IPS-NIHi7 (cell line): Measurements from ENCODE around the gene TGFBI.
"Not testable (repeated sequence)": the region's sequence is repeated elsewhere in the genome, so short reads cannot be mapped to it uniquely, and the experiment has no call there.

ENCODE experiments used
- DNase-seq: peaks from one replicate; pipeline ENCODE4 v3.0.0; 2012; ENCODE audit warnings: mixed read lengths; ENCODE audit errors: extremely low spot score

TGFBI gene

DNA sequence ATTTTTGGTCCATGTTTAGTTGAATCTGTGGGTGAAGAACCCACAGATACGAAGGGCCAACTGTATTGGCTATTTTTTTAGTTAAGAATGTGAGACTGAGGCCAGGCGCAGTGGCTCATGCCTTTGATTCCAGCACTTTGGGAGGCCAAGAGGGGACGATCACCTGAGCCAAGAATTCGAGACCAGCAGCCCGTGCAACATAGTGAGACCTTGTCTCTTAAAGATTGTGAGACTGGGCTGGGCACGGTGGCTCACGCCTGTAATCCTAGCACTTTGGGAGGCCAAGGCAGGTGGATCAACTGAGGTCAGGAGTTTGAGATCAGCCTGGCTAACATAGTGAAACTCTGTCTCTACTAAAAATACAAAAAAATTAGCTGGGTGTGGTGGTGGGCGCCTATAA, 16.2 kb downstream of the TGFBI start:
- DNase-seq, result not testable (repeated sequence)

- DNase-seq, result no peak
Measured at GRCh38 chr5:136046246-136046645, 17.5 kb downstream of the TGFBI start.

DNA sequence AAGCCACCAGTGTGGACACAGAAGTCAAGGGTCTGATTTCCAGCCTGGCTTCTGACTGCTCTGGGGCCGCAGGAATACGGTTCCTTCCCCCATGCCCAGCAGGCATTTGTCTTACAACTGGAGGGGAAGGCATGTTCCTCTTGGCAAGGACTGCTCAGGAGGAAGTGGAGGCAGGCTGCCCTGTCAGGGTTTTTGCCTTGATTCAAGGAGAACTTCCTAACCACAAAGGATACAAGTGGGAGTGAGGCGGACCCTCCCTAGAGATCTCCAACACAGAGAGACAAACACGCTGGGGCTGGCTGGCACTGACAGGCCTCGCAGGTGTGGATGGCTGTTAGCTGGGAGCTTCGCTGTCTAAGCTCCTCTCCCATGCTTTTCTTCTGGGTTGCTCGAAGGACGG, 19.1 kb downstream of the TGFBI start:
- no peak for DNase-seq

DNA sequence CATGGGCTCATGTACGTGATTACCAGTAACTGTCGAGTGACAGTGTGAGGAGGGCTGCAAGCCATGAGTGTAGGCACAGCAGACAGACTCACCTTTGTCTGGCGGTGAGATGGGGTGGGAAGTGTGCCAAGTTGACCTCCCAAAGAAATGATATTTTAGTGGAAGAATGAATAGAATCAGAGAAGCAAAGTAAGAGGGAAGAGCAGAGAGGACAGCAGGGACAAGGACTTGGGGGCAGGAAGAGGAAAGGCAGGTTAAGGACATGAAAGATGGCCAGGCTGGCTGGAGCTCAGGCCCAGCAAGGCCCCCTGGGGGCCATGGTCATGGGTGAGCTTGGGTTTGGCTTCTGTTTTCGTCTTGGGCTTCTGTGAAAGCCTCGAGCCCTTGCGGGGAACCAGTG, 20.2 kb downstream of the TGFBI start:
- DNase-seq, result no peak

DNA sequence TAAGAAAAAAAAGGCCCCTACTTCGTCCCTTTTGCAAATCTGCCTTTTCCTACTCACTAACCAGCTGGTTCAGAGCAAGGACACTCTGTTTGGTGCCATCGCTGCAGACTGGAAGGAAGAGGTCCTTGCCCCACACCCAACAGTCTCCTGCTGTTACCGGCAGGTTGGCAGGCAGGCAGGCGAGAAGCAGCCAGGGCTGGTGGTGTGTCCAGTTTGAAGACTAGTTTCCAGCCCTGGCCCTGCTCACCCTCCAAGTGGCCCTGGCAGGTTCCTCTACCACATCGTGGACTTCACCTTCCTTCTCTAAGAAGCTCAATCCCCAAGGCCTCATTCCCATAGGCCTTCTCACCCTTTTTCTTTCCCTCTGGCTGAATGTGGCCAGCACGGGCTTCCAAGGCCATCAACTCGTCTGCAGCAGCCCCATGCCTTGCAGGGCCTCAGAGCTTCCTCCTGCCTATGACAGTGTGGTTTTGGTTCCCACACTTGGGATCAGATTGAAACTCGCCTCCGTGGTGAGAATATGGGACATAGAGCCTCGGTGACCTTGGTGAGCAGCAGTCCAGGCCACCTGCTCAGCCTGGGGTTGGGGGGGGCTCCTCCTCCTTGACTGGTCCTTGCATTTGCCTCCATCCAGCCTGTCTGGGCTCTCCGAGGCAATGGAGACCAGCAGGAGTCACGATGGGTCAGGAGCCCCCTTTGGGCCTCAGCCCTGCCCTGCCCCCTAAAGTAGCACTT, 22.9 kb downstream of the TGFBI start:
- DNase-seq, result no peak

DNA sequence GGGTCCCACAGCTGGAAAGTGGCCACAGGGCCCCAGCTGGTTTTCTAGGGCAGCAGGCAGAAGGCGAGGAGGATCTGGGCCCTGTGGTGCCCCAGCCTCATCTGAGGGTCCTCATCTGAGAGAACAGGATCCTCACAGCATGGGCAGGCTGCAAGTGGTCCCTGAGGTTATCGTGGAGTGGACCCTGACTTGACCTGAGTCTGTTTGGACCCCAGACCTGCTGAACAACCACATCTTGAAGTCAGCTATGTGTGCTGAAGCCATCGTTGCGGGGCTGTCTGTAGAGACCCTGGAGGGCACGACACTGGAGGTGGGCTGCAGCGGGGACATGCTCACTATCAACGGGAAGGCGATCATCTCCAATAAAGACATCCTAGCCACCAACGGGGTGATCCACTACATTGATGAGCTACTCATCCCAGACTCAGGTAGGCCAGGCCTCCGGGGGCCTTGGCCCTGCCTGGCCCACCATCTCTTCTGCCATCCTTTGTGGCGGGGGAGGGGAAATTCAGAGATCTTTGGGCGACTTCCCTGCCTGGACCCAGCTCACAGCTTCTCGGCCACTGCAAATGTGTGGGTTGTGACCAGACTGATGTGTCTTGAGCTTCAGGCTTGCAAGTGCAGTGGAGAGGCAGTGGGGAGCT, 24.0 kb downstream of the TGFBI start:
- DNase-seq, result no peak

DNA sequence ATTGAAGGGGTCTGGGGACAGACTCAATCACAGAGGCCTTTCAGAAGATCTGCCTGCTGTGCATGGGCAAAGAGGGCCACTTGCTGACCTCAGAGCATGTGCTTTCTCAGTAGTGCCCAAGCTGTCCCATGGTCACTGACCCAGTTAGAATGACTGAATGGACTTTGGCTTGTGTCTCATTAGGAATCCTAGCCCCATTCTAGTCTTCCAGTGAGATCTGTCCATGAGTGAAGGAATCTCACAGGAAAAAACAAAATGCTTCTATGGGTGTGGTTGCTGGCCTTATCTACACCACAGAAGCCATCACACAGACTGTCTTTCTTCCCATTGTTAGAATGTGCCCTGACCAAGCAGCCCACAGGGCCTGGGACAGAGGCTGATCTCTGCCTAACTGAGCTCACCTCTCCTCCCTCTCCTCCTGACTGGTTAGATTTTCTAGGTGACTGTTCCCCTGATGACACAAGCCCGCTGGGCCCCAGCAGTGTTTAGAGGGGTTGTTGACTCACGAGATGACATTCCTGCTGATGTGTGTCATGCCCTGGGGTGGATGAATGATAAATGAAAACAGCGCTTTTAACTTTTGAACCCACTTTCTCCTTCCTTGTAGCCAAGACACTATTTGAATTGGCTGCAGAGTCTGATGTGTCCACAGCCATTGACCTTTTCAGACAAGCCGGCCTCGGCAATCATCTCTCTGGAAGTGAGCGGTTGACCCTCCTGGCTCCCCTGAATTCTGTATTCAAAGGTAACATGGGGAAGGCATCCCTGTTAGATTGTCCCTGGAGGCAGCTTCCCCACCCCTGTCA, 24.8 kb downstream of the TGFBI start:
- peak; percentile 43 for DNase-seq

DNA sequence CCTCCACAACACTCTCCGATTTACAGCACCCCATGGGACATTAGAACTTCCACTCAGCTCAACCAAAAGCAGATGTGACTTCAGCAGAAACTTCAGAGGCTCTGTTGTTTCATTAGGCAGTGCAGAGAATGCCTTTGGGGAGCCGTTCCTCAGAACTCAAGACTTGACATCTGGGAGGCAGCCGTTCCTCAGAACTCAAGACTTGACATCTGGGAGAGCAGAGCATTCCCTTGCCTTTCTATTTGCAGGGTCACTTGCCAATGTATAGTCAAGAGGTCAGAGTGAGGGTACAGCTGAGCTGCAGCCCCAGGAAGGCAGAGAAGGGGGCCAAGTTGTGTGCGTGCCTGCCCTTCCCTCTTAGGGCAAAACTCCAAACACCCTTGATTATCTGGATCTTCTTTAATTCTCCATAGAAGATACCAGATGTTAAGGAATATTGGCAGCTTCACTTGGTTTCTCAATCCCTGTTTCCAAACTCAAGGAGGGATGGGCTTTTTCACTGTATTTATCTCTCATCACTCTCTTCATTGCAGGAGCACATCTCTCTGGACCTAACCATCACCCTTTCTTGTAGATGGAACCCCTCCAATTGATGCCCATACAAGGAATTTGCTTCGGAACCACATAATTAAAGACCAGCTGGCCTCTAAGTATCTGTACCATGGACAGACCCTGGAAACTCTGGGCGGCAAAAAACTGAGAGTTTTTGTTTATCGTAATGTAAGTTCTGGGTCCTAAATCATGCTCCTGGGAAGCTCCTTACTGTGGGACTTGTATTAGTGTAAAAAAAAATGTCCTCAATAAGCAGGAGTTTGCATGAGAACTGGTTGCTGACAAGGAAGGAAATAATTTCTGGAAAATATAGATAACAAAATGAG, 25.6 kb downstream of the TGFBI start:
- no peak for DNase-seq

DNA sequence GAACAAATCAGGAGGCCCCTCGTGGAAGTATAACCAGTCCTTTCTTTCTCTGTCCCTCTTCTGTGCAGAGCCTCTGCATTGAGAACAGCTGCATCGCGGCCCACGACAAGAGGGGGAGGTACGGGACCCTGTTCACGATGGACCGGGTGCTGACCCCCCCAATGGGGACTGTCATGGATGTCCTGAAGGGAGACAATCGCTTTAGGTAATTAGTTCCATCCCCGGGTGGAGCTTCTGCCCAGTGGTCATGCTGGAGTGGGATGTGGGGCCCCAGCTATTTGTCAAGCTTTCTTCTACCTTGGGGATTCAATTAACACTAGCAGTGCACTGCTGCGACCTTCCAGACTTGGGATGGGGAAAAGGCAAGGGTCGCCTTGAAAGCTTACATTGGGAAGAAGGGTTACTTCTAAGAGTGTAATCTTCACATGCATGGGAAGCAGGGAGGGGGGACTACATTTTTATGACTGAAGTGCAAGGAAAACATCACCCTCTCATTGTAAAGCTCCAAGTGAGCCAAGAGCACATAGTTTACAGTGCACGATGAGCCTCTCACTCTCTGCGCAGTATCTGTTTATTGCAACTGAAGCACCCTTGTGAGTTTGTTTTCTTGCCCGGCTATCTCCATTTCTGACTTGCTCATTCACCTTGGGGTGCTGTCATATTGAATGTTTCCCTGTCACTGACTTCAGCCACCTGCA, 27.0 kb downstream of the TGFBI start:
- DNase-seq, result no peak

- no peak for DNase-seq
Measured at GRCh38 chr5:136056336-136056735, 27.5 kb downstream of the TGFBI start.

GRCh38 chr5:136056771-136057335, 28.1 kb downstream of the TGFBI start:
- no peak for DNase-seq

DNA sequence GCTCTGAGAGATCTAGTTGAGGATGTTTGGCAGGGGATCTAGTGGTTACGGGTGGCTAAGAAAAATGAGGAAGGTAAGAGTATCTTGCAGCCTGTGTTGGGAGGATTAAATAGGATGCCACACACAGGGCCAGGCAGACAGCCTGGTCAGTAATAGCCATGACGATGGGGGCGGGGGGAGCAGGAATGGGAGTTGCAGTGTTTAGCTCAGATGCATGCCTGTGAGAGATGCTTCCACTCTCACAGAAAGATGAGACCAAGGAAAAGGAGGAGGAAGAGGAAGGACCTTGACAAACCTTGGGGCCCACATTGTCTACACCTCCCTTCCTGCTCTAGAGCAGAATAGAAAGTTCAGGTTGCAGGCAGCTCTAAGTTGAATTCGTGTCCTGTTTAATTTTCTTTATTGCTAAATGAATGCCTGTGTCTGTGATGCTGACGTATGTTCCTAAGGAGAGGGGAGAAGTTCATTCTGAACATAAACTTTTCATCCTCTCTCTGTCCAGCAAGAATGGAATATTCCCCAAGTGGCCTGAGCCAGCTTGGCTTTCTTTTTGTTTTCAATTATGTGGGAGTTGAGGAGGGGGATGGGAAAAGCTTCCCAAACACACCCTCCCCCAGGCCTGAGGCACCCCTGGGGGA, 28.7 kb downstream of the TGFBI start:
- no peak for DNase-seq

DNA sequence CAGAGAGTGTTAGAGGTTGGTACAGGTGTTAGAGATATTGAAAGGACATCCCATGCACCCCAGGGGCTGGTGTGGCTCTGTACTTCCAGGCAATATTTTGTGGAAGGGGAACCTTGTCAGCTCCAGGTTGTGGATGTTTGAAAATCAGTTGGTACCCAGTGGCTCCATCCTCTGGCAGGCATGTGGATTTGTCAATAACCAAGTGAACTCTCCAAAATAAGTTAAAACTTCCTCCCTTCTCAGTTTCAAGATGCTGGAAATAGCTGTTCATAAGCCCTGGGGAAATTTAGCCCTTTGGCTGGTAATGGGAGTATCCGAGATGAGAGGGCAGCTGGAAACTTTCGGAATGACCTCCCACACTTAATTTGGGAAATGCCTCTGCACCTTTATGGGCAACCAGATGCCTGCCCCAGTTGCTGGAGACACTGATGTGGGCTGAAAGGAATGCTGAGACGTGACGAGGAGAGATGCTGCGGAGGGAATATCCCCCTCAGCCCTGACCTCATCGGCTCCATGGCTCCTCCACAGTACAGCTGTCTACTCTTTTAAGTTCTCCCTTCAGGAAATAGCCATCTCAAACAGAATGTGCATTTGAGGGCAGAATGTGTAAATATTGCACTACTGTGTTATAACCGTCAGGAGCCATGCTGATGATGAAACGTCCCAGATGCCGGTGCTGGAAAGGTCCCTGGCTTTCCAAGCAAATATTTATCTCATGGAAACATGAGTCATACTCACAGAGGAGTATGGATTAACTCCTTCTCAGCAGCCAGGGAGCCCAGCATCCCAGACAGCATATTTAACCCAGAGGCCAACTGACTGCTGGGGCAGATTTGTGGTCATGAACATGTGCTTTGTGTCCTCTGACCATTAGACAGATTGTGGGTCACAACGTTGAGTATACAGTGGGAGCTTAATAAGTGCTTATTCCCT, 29.5 kb downstream of the TGFBI start:
- DNase-seq, result peak; percentile 47

DNA sequence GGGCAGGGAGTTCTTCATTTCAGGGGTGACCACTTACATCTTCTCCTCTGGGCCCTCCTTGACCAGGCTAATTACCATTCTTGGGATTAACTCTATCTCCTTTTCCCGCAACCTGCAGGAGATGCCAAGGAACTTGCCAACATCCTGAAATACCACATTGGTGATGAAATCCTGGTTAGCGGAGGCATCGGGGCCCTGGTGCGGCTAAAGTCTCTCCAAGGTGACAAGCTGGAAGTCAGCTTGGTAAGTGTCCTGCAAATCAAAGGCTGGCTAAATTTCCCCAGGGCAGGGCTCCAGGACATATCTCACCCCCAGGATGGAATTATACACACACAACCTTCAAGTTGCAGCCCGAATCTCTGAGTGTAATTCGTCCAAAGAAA, 30.2 kb downstream of the TGFBI start:
- DNase-seq, result no peak

DNA sequence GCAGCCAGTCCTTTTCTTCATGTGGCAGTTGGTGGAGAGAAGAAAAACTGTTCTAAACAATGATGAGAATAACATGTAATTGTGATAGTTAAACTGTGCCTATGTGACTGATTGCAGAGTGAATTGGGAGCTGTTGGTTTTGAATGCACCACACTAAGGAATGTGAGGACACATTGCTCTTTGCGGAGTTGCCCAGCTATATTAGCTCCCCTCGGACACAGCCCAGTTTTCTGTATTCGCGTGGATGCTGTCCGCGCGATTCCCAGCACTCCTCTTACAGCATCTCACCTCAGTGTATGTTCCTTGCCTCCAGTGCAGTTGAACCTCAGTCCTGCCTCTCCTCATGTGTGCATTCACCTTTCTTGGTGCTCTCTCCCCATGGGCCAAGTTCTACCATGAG, 32.2 kb downstream of the TGFBI start:
- no peak for DNase-seq

DNA sequence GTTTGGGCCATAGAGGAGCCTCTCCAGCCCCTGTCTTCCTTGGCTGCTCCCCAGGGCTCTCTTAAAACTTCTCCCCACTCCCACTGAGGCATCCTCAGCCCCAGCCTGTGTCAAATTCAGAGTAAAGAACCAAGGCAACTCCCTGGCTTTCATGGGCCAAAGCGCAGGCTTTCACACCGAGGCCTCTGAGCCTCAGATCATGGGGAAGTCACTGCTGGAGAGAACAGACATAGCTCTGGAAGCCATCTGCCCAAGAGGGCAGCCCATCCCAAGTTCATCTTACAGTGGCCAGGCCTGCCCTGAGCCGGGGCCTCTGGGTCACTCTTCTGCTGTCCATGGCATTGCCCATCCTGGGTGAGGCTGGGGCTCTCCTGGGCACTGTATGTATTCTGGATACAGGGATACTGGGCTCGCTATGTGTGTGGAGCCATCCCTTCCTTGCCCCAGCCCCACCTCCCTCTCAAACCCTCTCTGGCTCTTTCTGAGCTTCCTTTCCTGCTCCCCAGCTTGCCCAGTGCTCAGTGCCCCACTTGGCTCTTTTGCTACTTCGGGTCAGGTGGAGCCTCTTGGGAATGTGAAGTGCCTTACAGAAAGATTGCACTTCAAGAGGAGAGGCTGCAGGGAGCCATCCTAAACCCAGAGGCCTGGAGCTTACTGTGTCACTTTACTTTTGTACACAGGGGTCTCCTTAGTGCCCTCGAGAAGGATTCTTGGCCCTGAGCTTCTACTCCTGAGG, 33.0 kb downstream of the TGFBI start:
- DNase-seq, result no peak

DNA sequence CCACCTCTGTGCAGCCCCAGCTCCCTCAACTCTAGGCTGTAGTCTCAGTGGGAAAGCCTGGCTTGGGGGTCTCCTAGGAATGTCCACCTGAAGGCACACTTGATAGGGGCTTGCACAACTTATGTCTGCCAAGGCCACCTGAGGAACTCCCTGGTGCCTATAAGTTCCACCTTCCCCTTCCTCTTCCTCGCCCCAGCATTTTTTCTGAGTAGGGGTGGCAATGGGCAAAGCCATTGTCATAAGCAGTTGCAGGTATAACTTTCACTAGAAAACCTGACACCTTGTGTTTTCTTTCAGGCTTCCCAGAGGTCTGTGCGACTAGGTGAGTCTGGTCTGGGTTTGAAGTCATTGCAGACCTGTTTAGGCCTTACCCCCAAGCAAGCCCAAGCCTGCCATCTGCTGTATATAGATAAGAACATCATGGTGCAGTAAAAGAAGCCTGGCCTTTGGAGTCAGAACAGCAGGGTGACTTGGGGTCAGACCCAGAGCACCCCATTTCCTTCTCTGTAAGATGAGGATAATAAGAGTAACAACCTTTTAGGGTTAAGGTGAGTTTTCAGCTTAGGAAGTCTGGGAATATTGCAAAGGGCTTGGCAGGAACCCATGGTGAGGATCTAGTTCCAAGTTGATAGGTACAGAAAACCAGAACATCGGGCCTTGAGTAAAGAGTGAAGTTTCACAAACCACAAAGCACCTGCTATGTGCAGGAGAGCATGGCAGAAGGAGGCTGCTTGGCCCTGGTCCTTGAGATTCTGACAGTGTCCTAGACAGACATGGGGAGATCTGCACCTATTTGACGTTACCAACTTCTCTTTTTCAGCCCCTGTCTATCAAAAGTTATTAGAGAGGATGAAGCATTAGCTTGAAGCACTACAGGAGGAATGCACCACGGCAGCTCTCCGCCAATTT, 33.8 kb downstream of the TGFBI start:
- peak; percentile 57 for DNase-seq
